Lower leg skin (tissue), 4 donors: Measurements from ENCODE around the gene TMEM181. TPM values are rescaled to one million over a fixed set of nuclear protein-coding genes. Genes with fewer than 3 reads are reported as not detected.

Experiments used
- DNase-seq, 2 donors: peaks; one replicate each; pipeline ENCODE4 v3.0.0-alpha.2; 2019; ENCODE audit warnings: low spot score in 2 of 2
- H3K4me3 ChIP-seq: fragments of 200-600 bp; sonication (generic); 2 replicates; pipeline ENCODE4 v1.5.1; 2017; ENCODE audit warnings: mild to moderate bottlenecking, low read depth; ENCODE audit not compliant: poor library complexity, severe bottlenecking
- CTCF ChIP-seq, 3 donors: fragments of 450-650 bp; IDR thresholded peaks; one replicate each; pipeline ENCODE4 v1.5.1; 2016; ENCODE audit warnings: antibody characterized with exemption in 3 of 3, mild to moderate bottlenecking in 3 of 3, moderate library complexity in 2 of 3
- POLR2A ChIP-seq, 2 donors: fragments of 450-650 bp; IDR thresholded peaks; one replicate each; pipeline ENCODE4 v1.6.1; 2016 to 2017; ENCODE audit warnings: antibody characterized with exemption in 2 of 2, mild to moderate bottlenecking in 1 of 2, moderate library complexity in 1 of 2
- WGBS, 2 donors: methylation state at CpG; one replicate each; pipeline ENCODE4 v1.1.5; 2018; 5-methylcytosine and 5-hydroxymethylcytosine counted together
- intact Hi-C: fragments of 100-400 bp; cut with DNase I; formaldehyde crosslinking; loops from one replicate; pipeline ENCODE4 v1.15.0; 2023; ENCODE audit warnings: low total_unique reads
- total RNA-seq, 4 donors: library from RNA; depleted of rRNA; stranded (reverse); fragments of >200 nt; gene quantifications; one replicate each; pipeline ENCODE4 v1.1.0, GENCODE V29; 2016

Gene TMEM181
- total RNA-seq, 4 donors from 2014 or later: 12.8 to 20.8 (median 17.2) TPM

GRCh38 chr6:158539881-158540280 lies 20.0 kb upstream of the TMEM181 start:
- 82 to 87% methylated on average over 6 of the region's 6 CpGs for WGBS, 2 donors
- intact Hi-C loops: no loop called here

GRCh38 chr6:158543606-158544185 lies 16.2 kb upstream of the TMEM181 start:
- TF ChIP-seq POLR2A (IDR thresholded peaks at IDR 0.05): no peak
- intact Hi-C loops: no loop called here
- no peak overlapping the region for H3K4me3 ChIP-seq
- DNase-seq: peak in 1 of 2 donors; percentile 52
- 67 to 72% methylated on average over 12 of the region's 12 CpGs for WGBS, 2 donors

More at GRCh38 chr6:158539881-158540280, 20.0 kb upstream of the TMEM181 start:
- TF ChIP-seq POLR2A (IDR thresholded peaks at IDR 0.05) (no peak), CTCF (IDR thresholded peaks at IDR 0.05) (no peak)
- H3K4me3 ChIP-seq: no peak overlapping the region
- no peak for DNase-seq

GRCh38 chr6:158544428-158544827 lies 15.5 kb upstream of the TMEM181 start:
- TF ChIP-seq POLR2A (IDR thresholded peaks at IDR 0.05) (no peak), CTCF (IDR thresholded peaks at IDR 0.05) (no peak)
- DNase-seq: peak in 1 of 2 donors; percentile 46
- H3K4me3 ChIP-seq: no peak overlapping the region
- intact Hi-C loops: no loop called here
- WGBS, 2 donors: 85 to 89% methylated on average over 12 of the region's 12 CpGs

- intact Hi-C loops: no loop called here
- no peak for TF ChIP-seq CTCF (IDR thresholded peaks at IDR 0.05)
- no peak for TF ChIP-seq POLR2A (IDR thresholded peaks at IDR 0.05)
- 78 to 79% methylated on average over 30 of the region's 30 CpGs for WGBS, 2 donors
- DNase-seq: peak in 1 of 2 donors; percentile 63
- no peak overlapping the region for H3K4me3 ChIP-seq
Observed at GRCh38 chr6:158545043-158545966, 14.6 kb upstream of the TMEM181 start.

GRCh38 chr6:158548418-158549161 lies 11.3 kb upstream of the TMEM181 start:
- WGBS, 2 donors: 80 to 81% methylated on average over 9 of the region's 9 CpGs
- DNase-seq: peak in 1 of 2 donors; percentile 66
- no peak for TF ChIP-seq CTCF (IDR thresholded peaks at IDR 0.05)
- no peak overlapping the region for H3K4me3 ChIP-seq
- intact Hi-C loops: no loop called here
